Activated T-cell treated with anti-CD3 and anti-CD28 coated beads, Interleukin-2, amount 50 U/mL, for 4 hours (primary cell): Measurements from ENCODE around the gene SLC7A9. TPM values are rescaled to one million over a fixed set of nuclear protein-coding genes. Genes with fewer than 3 reads are reported as not detected.
"Not testable (repeated sequence)": the region's sequence is repeated elsewhere in the genome, so short reads cannot be mapped to it uniquely, and the experiment has no call there.

Source experiments
- ATAC-seq, 2 donors: fragments of 200-7000 bp; cut with Tn5 transposase; one replicate each; pipeline ENCODE4 v1.10.0; 2021
- DNase-seq: peaks from one replicate; pipeline ENCODE4 v3.0.0-alpha.2; 2020
- H3K27me3 Mint-ChIP-seq: one replicate; pipeline ENCODE4 v1.8.0; 2021; ENCODE audit warnings: low read depth, mixed read lengths
- H3K36me3 Mint-ChIP-seq: one replicate; pipeline ENCODE4 v1.8.0; 2022; ENCODE audit warnings: mixed read lengths; ENCODE audit not compliant: insufficient read depth
- H3K4me1 Mint-ChIP-seq: one replicate; pipeline ENCODE4 v1.8.0; 2021; ENCODE audit warnings: low read depth, mixed read lengths
- H3K4me3 Mint-ChIP-seq: one replicate; pipeline ENCODE4 v1.8.0; 2021; ENCODE audit warnings: mild to moderate bottlenecking, moderate library complexity, mixed read lengths
- H3K9me3 Mint-ChIP-seq: one replicate; pipeline ENCODE4 v1.8.0; 2021; ENCODE audit warnings: mixed read lengths
- total RNA-seq, 3 donors: library from RNA; stranded (reverse); gene quantifications; one replicate each; pipeline ENCODE4 v1.2.1, GENCODE V29; 2021

The SLC7A9 gene
- total RNA-seq, 3 donors from 2014 or later = not detected

- ATAC-seq, H3K4me3 Mint-ChIP-seq, H3K27me3 Mint-ChIP-seq, H3K36me3 Mint-ChIP-seq, H3K9me3 Mint-ChIP-seq, DNase-seq: not testable (repeated sequence)
- peaks cover 12% of the 10 kb centered on the region for H3K4me1 Mint-ChIP-seq
Observed at GRCh38 chr19:32832825-32833224, 36.7 kb downstream of the SLC7A9 start.

GRCh38 chr19:32832094-32832493 lies 37.5 kb downstream of the SLC7A9 start:
- H3K4me1 Mint-ChIP-seq, H3K4me3 Mint-ChIP-seq, H3K27me3 Mint-ChIP-seq, DNase-seq, H3K36me3 Mint-ChIP-seq, H3K9me3 Mint-ChIP-seq, ATAC-seq: not testable (repeated sequence)

GRCh38 chr19:32831611-32832010 lies 38.0 kb downstream of the SLC7A9 start:
- DNase-seq = no peak
- Mint-ChIP-seq H3K36me3 (peaks cover 4% of the 10 kb centered on the region), H3K4me3 (no peak overlapping the region), H3K4me1 (peaks cover 8% of the 10 kb centered on the region), H3K27me3 (no peaks in the 10 kb centered on the region), H3K9me3 (no peaks in the 10 kb centered on the region)
- ATAC-seq = no peak

GRCh38 chr19:32830231-32831014 lies 39.1 kb downstream of the SLC7A9 start:
- DNase-seq (no peak), ATAC-seq (no peak)
- peaks cover 8% of the 10 kb centered on the region for H3K4me1 Mint-ChIP-seq
- no peaks in the 10 kb centered on the region for H3K9me3 Mint-ChIP-seq
- peaks cover 4% of the 10 kb centered on the region for H3K36me3 Mint-ChIP-seq
- no peak overlapping the region for H3K4me3 Mint-ChIP-seq
- H3K27me3 Mint-ChIP-seq = no peaks in the 10 kb centered on the region

- Mint-ChIP-seq H3K4me3 (peak overlapping the region; percentile 33), H3K4me1 (peaks cover 8% of the 10 kb centered on the region), H3K9me3 (no peaks in the 10 kb centered on the region), H3K27me3 (peaks cover 5% of the 10 kb centered on the region), H3K36me3 (peaks cover 4% of the 10 kb centered on the region)
- DNase-seq = no peak
- ATAC-seq = peak; percentile 62 to 75
Observed at GRCh38 chr19:32829345-32829896, 40.1 kb downstream of the SLC7A9 start.

GRCh38 chr19:32828643-32829344 lies 40.8 kb downstream of the SLC7A9 start:
- peaks cover 4% of the 10 kb centered on the region for H3K36me3 Mint-ChIP-seq
- H3K4me3 Mint-ChIP-seq = peak overlapping the region; percentile 33
- ATAC-seq (no peak), DNase-seq (no peak)
- H3K9me3 Mint-ChIP-seq = no peaks in the 10 kb centered on the region
- H3K27me3 Mint-ChIP-seq = peaks cover 5% of the 10 kb centered on the region
- peaks cover 8% of the 10 kb centered on the region for H3K4me1 Mint-ChIP-seq

GRCh38 chr19:32828139-32828538 lies 41.4 kb downstream of the SLC7A9 start:
- Mint-ChIP-seq H3K36me3 (peaks cover 4% of the 10 kb centered on the region), H3K27me3 (peaks cover 5% of the 10 kb centered on the region), H3K9me3 (no peaks in the 10 kb centered on the region), H3K4me3 (no peak overlapping the region), H3K4me1 (peaks cover 8% of the 10 kb centered on the region)
- DNase-seq (no peak), ATAC-seq (no peak)

- Mint-ChIP-seq H3K27me3 (peaks cover 5% of the 10 kb centered on the region), H3K9me3 (no peaks in the 10 kb centered on the region), H3K4me3 (no peak overlapping the region), H3K4me1 (peaks cover 8% of the 10 kb centered on the region), H3K36me3 (peaks cover 4% of the 10 kb centered on the region)
- DNase-seq (no peak), ATAC-seq (no peak)
Observed at GRCh38 chr19:32824916-32825608, 44.5 kb downstream of the SLC7A9 start.

GRCh38 chr19:32824191-32824751 lies 45.3 kb downstream of the SLC7A9 start:
- DNase-seq (no peak), ATAC-seq (no peak)
- H3K36me3 Mint-ChIP-seq = peaks cover 4% of the 10 kb centered on the region
- H3K4me3 Mint-ChIP-seq = no peak overlapping the region
- H3K27me3 Mint-ChIP-seq = peaks cover 5% of the 10 kb centered on the region
- H3K4me1 Mint-ChIP-seq = peaks cover 8% of the 10 kb centered on the region
- H3K9me3 Mint-ChIP-seq = no peaks in the 10 kb centered on the region

GRCh38 chr19:32823747-32824102 lies 45.8 kb downstream of the SLC7A9 start:
- DNase-seq (no peak), ATAC-seq (no peak)
- H3K4me3 Mint-ChIP-seq = no peak overlapping the region
- H3K4me1 Mint-ChIP-seq = peaks cover 3% of the 10 kb centered on the region
- H3K27me3 Mint-ChIP-seq = peaks cover 5% of the 10 kb centered on the region
- no peaks in the 10 kb centered on the region for H3K9me3 Mint-ChIP-seq
- no peaks in the 10 kb centered on the region for H3K36me3 Mint-ChIP-seq

GRCh38 chr19:32822916-32823746 lies 46.4 kb downstream of the SLC7A9 start:
- no peak for ATAC-seq
- peaks cover 6% of the 10 kb centered on the region for H3K27me3 Mint-ChIP-seq

GRCh38 chr19:32819419-32820400 lies 49.9 kb downstream of the SLC7A9 start:
- no peaks in the 10 kb centered on the region for H3K9me3 Mint-ChIP-seq
- ATAC-seq (peak; percentile 53 to 59), DNase-seq (no peak)
- H3K27me3 Mint-ChIP-seq = peaks cover 4% of the 10 kb centered on the region
- no peaks in the 10 kb centered on the region for H3K36me3 Mint-ChIP-seq
- no peak overlapping the region for H3K4me3 Mint-ChIP-seq
- H3K4me1 Mint-ChIP-seq = peaks cover 5% of the 10 kb centered on the region

More at GRCh38 chr19:32822916-32823746, 46.4 kb downstream of the SLC7A9 start:
- Mint-ChIP-seq H3K4me1 (peaks cover 3% of the 10 kb centered on the region), H3K9me3 (no peaks in the 10 kb centered on the region), H3K36me3 (no peaks in the 10 kb centered on the region), H3K4me3 (no peak overlapping the region)
- no peak for DNase-seq
